ENCODE measurements around the gene SNRNP40.

DNA sequence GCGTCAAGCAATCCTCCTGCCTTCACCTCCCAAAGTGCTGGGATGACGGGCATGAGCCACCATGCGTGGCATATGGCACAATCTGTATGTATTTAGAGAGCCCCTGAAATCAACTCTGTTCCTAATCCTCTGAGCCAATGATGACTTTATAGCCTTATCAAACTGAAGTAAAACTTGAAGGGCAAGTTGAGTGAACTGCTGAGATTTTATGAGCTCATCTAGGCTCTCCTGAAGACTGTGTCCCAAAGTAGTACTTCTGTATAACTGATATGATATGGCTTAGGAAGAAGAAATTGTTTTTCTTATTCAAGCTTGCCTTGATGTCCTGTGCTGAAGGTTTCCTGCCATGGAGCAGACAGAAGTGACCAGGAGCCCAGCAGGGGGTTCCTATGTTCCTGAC lies 33.2 kb downstream of the SNRNP40 start:
- TF ChIP-seq YY1 (IDR thresholded peaks at IDR 0.05; ENCODE audit: insufficient read depth, insufficient read length) (no peak), ZNF274 (IDR thresholded peaks at IDR 0.05; ENCODE audit: low read depth, low read length) (no peak), SUZ12 (IDR thresholded peaks at IDR 0.05; ENCODE audit: extremely low read depth, insufficient read depth, insufficient read length) (no peak)

Measured in NT2/D1 (cell line).